SK-N-SH (cell line): ENCODE results near the gene ACVR1B. TPM values are rescaled to one million over a fixed set of nuclear protein-coding genes. Genes with fewer than 3 reads are reported as not detected.

ENCODE experiments used
- CTCF ChIA-PET: fragments of 300-600, 350-600 bp; formaldehyde crosslinking; extraction: SDS; loops from one replicate; lab custom pipeline; 2021; lab: Yijun Ruan, JAX
- POLR2A ChIA-PET: fragments of 350-600 bp; sonication (Branson Sonifier 250); formaldehyde crosslinking; extraction: SDS; loops from one replicate; lab custom pipeline; 2020; ENCODE audit warnings: antibody characterized with exemption, inconsistent platforms; lab: Yijun Ruan, JAX
- DNase-seq: peaks from one replicate; pipeline ENCODE4 v3.0.0; 2012
- H2AFZ ChIP-seq: fragments of 200-600 bp; sonication (generic); 2 replicates; pipeline ENCODE4 v1.8.1; 2016; ENCODE audit warnings: antibody characterized with exemption, mild to moderate bottlenecking, low read depth
- H3F3A ChIP-seq: fragments of 200-600 bp; sonication (generic); replicated peaks from 2 replicates; pipeline ENCODE3; 2016; ENCODE audit warnings: antibody characterized with exemption, mild to moderate bottlenecking; ENCODE audit not compliant: insufficient read depth
- H3K27ac ChIP-seq, 2 experiments: fragments of 200-500 bp in 1 of 2; fragments of 200-600 bp in 1 of 2; sonication (Bioruptor generic) in 1 of 2; sonication (generic), shearing (Covaris generic) in 1 of 2; 2 replicates each; pipeline versions ENCODE4 v1.5.1 to v1.6.1; 2014 to 2016; ENCODE audit warnings: low read depth in 2 of 2, inconsistent platforms in 1 of 2, low read length in 1 of 2, mild to moderate bottlenecking in 1 of 2, mixed read lengths in 1 of 2
- H3K27me3 ChIP-seq: fragments of 200-600 bp; sonication (generic), shearing (Covaris generic); 2 replicates; pipeline ENCODE4 v1.6.1; 2016; ENCODE audit warnings: mixed run types; ENCODE audit not compliant: insufficient read depth
- H3K36me3 ChIP-seq, 2 experiments: fragments of 200-500 bp in 1 of 2; fragments of 200-600 bp in 1 of 2; sonication (Bioruptor generic) in 1 of 2; sonication (generic) in 1 of 2; replicated peaks in 1 of 2; 2 replicates each; pipeline versions ENCODE3 to v1.5.1; 2014 to 2016; ENCODE audit warnings: low read length in 1 of 2, mild to moderate bottlenecking in 1 of 2; ENCODE audit not compliant: insufficient read depth in 2 of 2, control insufficient read depth in 1 of 2
- H3K4me1 ChIP-seq, 2 experiments: fragments of 200-500 bp in 1 of 2; fragments of 200-600 bp in 1 of 2; sonication (Bioruptor generic) in 1 of 2; sonication (generic), shearing (Covaris generic) in 1 of 2; 2 replicates each; pipeline versions ENCODE4 v1.5.1 to v1.6.1; 2014 to 2016; ENCODE audit warnings: low read depth in 1 of 2, low read length in 1 of 2, mixed run types in 1 of 2; ENCODE audit not compliant: insufficient read depth in 2 of 2, control insufficient read depth in 1 of 2
- H3K4me2 ChIP-seq: fragments of 200-600 bp; sonication (generic), shearing (Covaris generic); 2 replicates; pipeline ENCODE4 v1.6.1; 2017; ENCODE audit warnings: mixed run types
- H3K4me3 ChIP-seq, 2 experiments: fragments of 200-500 bp in 1 of 2; fragments of 200-600 bp in 1 of 2; sonication (Bioruptor generic) in 1 of 2; sonication (generic), shearing (Covaris generic) in 1 of 2; 2 replicates each; pipeline versions ENCODE4 v1.5.1 to v1.8.1; 2014 to 2016; ENCODE audit warnings: low read depth in 2 of 2, inconsistent platforms in 1 of 2, low read length in 1 of 2, mild to moderate bottlenecking in 1 of 2, mixed read lengths in 1 of 2, moderate library complexity in 1 of 2
- H3K79me2 ChIP-seq: fragments of 200-600 bp; sonication (generic); 2 replicates; pipeline ENCODE4 v1.8.1; 2017; ENCODE audit warnings: mild to moderate bottlenecking; ENCODE audit not compliant: insufficient read depth
- H3K9ac ChIP-seq: fragments of 200-600 bp; sonication (generic); 2 replicates; pipeline ENCODE4 v1.6.1; 2017; ENCODE audit warnings: mixed run types
- H3K9me2 ChIP-seq: fragments of 200-600 bp; sonication (generic); 2 replicates; pipeline ENCODE4 v1.6.1; 2017; ENCODE audit warnings: mixed run types
- H3K9me3 ChIP-seq: fragments of 200-600 bp; sonication (generic); 2 replicates; pipeline ENCODE4 v1.6.1; 2017; ENCODE audit warnings: mixed run types, mild to moderate bottlenecking, moderate library complexity
- H4K20me1 ChIP-seq: fragments of 200-600 bp; sonication (generic); 2 replicates; pipeline ENCODE4 v1.6.1; 2017; ENCODE audit warnings: mild to moderate bottlenecking, mixed run types; ENCODE audit not compliant: insufficient read depth
- CHD2 ChIP-seq: fragments of 150-350 bp; IDR thresholded peaks from 2 replicates; pipeline ENCODE4 v1.6.1; 2018; ENCODE audit warnings: low read length; ENCODE audit not compliant: partially characterized antibody
- EP300 ChIP-seq, 2 experiments: IDR thresholded peaks; 2 replicates each; pipeline versions ENCODE4 v1.4.0 to v1.6.1; 2012; ENCODE audit warnings: borderline replicate concordance in 1 of 2, low read depth in 1 of 2, low read length in 1 of 2
- FOXM1 ChIP-seq: IDR thresholded peaks from 2 replicates; pipeline ENCODE4 v1.4.0; 2012; ENCODE audit warnings: low read depth, mild to moderate bottlenecking
- MEF2A ChIP-seq: IDR thresholded peaks from 2 replicates; pipeline ENCODE4 v1.4.0; 2012; ENCODE audit warnings: low read depth, borderline replicate concordance
- NFIC ChIP-seq: IDR thresholded peaks from 2 replicates; pipeline ENCODE4 v1.4.0; 2012; ENCODE audit warnings: borderline replicate concordance
- PBX3 ChIP-seq: IDR thresholded peaks from 2 replicates; pipeline ENCODE4; 2012
- POLR2AphosphoS5 ChIP-seq: IDR thresholded peaks from 2 replicates; pipeline ENCODE4 v1.6.1; 2012; ENCODE audit warnings: low read depth, low read length
- RAD21 ChIP-seq: IDR thresholded peaks from 2 replicates; pipeline ENCODE4 v1.6.1; 2012; ENCODE audit warnings: mild to moderate bottlenecking, low read length
- RFX5 ChIP-seq: IDR thresholded peaks from 2 replicates; pipeline ENCODE4 v1.6.1; 2012; ENCODE audit warnings: mild to moderate bottlenecking, improper control_type of control experiment, low read length
- RXRA ChIP-seq: IDR thresholded peaks from 2 replicates; pipeline ENCODE4 v1.4.0; 2012; ENCODE audit warnings: low read depth, mild to moderate bottlenecking, borderline replicate concordance
- TAF1 ChIP-seq: IDR thresholded peaks from 2 replicates; pipeline ENCODE4 v1.6.1; 2012; ENCODE audit warnings: low read depth, mild to moderate bottlenecking, low read length, moderate library complexity, borderline replicate concordance
- TCF12 ChIP-seq: IDR thresholded peaks from 2 replicates; pipeline ENCODE4 v1.4.0; 2012
- TEAD4 ChIP-seq: IDR thresholded peaks from 2 replicates; pipeline ENCODE4 v1.4.0; 2012; ENCODE audit warnings: mild to moderate bottlenecking, borderline replicate concordance; ENCODE audit not compliant: insufficient read depth
- USF1 ChIP-seq: IDR thresholded peaks from 2 replicates; pipeline ENCODE4 v1.4.0; 2012; ENCODE audit warnings: low read depth, borderline replicate concordance
- USF2 ChIP-seq: fragments of 150-350 bp; IDR thresholded peaks from 2 replicates; pipeline ENCODE4 v1.6.1; 2017; ENCODE audit warnings: antibody characterized with exemption, low read length, low read depth, borderline replicate concordance
- WGBS: methylation state at CpG from one replicate; pipeline ENCODE4 v1.1.6; 2017; ENCODE audit warnings: low lambda C conversion rate; 5-methylcytosine and 5-hydroxymethylcytosine counted together
- polyA plus RNA-seq, 3 experiments: library from polyadenylated mRNA; depleted of rRNA; stranded (reverse); fragments of >200 nt; gene quantifications; 2 replicates each; pipeline ENCODE4 v1.2.3, GENCODE V29; 2012
- TF ChIP-seq, protein P1 (sequence below): IDR thresholded peaks from 2 replicates; pipeline ENCODE4 v1.4.0; 2012; ENCODE audit warnings: low read depth

Gene ACVR1B
- polyA plus RNA-seq, 1 of the 3 experiments (the other 2 are of a cell fraction), result 12.1 TPM

GRCh38 chr12:51986834-51987233 lies 35.3 kb downstream of the ACVR1B start:
- no peak overlapping the region for H3K27ac ChIP-seq
- no peaks in the 10 kb centered on the region for H4K20me1 ChIP-seq
- ChIA-PET CTCF (interaction anchor here (1.2 to 21.4 kb wide), 4 partner anchors 34 to 166 kb away, joined by 3 to 608 read pairs (median 74); partner anchors contain the start of gene ANKRD33), POLR2A (interaction anchor here (1.1 kb wide), 1 partner anchor 75 kb away, joined by 3 read pairs; no protein-coding TSS in a partner anchor)
- peaks cover 19 to 43% of the 10 kb centered on the region in 2 experiments for H3K36me3 ChIP-seq
- no peaks in the 10 kb centered on the region for H3K9me3 ChIP-seq
- H3K9me2 ChIP-seq, result no peaks in the 10 kb centered on the region
- no peak overlapping the region for H3K9ac ChIP-seq
- no peak overlapping the region for H3K4me2 ChIP-seq
- H3K27me3 ChIP-seq, result no peaks in the 10 kb centered on the region
- H3K4me3 ChIP-seq, result no peak overlapping the region
- WGBS, result 94% methylated on average over 8 of the region's 8 CpGs
- DNase-seq, result no peak
- no peak overlapping the region for H2AFZ ChIP-seq
- H3F3A ChIP-seq, result no peaks in the 10 kb centered on the region
- H3K4me1 ChIP-seq, result no peaks in the 10 kb centered on the region
- TF ChIP-seq EP300 (IDR thresholded peaks at IDR 0.05; ENCODE audit: borderline replicate concordance in 1 of 2, low read depth in 1 of 2, low read length in 1 of 2) (no peak), FOXM1 (no peak), RFX5 (no peak), TEAD4 (no peak), USF1 (no peak), POLR2AphosphoS5 (no peak), CHD2 (no peak)
- TF ChIP-seq, protein P1, sequence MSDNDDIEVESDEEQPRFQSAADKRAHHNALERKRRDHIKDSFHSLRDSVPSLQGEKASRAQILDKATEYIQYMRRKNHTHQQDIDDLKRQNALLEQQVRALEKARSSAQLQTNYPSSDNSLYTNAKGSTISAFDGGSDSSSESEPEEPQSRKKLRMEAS, result no peak
- H3K79me2 ChIP-seq, result no peaks in the 10 kb centered on the region

DNA sequence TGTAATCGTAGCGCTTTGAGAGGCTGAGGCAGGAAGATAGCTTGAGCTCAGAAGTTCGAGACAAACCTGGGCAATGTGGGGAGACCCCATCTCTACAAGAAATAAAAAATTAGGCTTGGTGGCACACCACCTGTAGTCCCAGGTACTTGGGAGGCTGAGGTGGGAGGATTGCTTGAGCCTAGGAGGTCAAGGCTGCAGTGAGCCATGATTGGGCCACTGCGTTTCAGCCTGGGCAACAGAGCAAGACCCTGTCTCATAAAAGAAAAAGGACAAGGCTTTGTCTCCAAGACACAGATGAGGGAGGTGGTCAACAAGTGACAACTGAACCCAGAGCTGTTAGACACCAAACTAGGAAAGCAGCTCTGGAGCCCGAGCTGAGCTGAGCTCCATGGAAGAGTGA lies 40.7 kb downstream of the ACVR1B start:
- H3K27me3 ChIP-seq, result no peaks in the 10 kb centered on the region
- H3K9ac ChIP-seq, result no peak overlapping the region
- WGBS, result 95% methylated on average over 5 of the region's 5 CpGs
- H3K4me1 ChIP-seq, result peaks cover 3 to 6% of the 10 kb centered on the region in 2 experiments; a peak in 2 of 4 replicates
- DNase-seq, result no peak
- TF ChIP-seq MEF2A, result no peak
- no peak for TF ChIP-seq USF2
- TF ChIP-seq PBX3, result no peak
- no peak for TF ChIP-seq NFIC
- TF ChIP-seq RAD21, result no peak
- no peak for TF ChIP-seq RXRA
- no peak for TF ChIP-seq TAF1
- TF ChIP-seq EP300 (IDR thresholded peaks at IDR 0.05; ENCODE audit: borderline replicate concordance in 1 of 2, low read depth in 1 of 2, low read length in 1 of 2), result no peak
- no peak for TF ChIP-seq TCF12
- H3K27ac ChIP-seq, result no peak overlapping the region
- no peak overlapping the region for H3K4me2 ChIP-seq
- H3K79me2 ChIP-seq, result no peaks in the 10 kb centered on the region
- H3K4me3 ChIP-seq, result no peak overlapping the region
- no peaks in the 10 kb centered on the region for H3F3A ChIP-seq
- no peaks in the 10 kb centered on the region for H3K9me2 ChIP-seq
- ChIA-PET CTCF (interaction anchor here (0.7 to 21.4 kb wide), 24 partner anchors 7 to 460 kb away, joined by 3 to 608 read pairs (median 6); partner anchors contain the start of genes ATG101 and TAMALIN), POLR2A (interaction anchor here (1.1 to 1.6 kb wide), 3 partner anchors 28 to 33 kb away, joined by 3 to 6 read pairs (median 3); no protein-coding TSS in a partner anchor)
- no peaks in the 10 kb centered on the region for H4K20me1 ChIP-seq
- H3K36me3 ChIP-seq, result peaks cover 2 to 17% of the 10 kb centered on the region in 2 experiments
- no peaks in the 10 kb centered on the region for H3K9me3 ChIP-seq
- H2AFZ ChIP-seq, result no peak overlapping the region
